NCI-H1436 (cell line): ENCODE data around the gene BANK1.

ENCODE experiments used
- DNase-seq: peaks from one replicate; lab custom pipeline; 2025; lab: John Stamatoyannopoulos, UW

The BANK1 gene

GRCh38 chr4:101960431-101960830 is 169.9 kb downstream of the BANK1 start:
- no peak for DNase-seq

GRCh38 chr4:101961144-101961543 is 170.6 kb downstream of the BANK1 start:
- no peak for DNase-seq

GRCh38 chr4:101967697-101968346 is 177.3 kb downstream of the BANK1 start:
- no peak for DNase-seq

DNA sequence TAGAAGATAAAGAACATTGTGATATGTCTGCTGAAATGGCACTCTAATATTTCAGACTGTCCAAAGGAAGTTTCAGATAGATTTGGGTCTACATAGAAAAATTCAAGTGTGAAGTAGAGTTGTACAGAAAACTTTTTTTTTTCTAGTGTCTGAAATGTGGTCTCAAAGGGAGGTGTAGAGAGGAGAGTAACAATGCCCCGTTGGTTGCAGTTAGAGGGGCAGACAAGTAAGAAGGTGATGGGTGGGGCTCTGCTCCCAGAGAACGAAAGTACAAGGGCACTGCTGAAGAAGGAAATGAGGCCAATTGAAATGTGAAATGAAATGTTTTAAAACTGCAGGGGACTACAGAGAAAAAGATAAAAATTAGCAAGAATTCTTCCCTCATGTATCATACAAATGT is 177.8 kb downstream of the BANK1 start:
- DNase-seq, result no peak

- no peak for DNase-seq
These were observed 179.4 kb downstream of the BANK1 start for GRCh38 chr4:101969965-101970364.

GRCh38 chr4:101970547-101971155 is 180.1 kb downstream of the BANK1 start:
- no peak for DNase-seq

GRCh38 chr4:101972791-101973190 is 182.3 kb downstream of the BANK1 start:
- no peak for DNase-seq

- DNase-seq, result no peak
These were observed 182.8 kb downstream of the BANK1 start for GRCh38 chr4:101973361-101973760.

DNA sequence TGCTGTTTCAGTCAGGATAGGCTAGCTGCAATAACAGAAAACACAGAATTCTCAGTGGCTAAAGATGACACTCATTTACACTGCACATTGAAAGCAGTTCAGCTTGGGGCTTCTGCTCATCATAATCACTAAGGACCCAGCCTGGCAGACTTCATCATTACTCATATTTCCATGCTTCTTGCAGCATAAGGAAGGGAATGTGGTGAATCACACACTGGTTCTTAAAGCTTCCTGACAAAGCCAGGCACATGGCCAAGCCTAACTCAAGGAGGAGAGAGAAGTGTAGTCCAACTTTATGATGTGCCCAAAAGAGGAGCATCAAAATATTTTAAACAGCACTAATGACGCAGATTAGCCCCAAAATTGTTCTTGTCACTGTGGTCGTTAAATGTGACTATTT is 186.5 kb downstream of the BANK1 start:
- no peak for DNase-seq

DNA sequence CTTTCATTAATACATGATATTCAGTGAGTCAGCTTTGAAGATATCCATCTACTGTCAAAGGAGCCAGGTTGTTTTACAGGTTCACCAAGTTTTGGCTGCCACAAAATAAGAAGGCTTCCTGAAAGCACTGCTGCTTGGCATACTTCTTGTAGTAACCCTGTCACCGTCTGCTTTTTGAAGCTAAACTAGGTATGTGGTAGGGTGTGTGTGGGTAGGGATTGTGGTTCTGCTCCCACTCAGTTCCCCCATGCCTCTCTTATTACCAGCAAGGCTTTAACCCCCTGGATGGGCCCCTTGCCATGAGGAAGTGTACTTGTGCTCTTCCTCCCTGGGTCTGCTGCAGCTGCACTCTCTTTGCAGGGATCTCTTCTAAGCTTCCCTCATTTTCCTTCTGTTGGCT is 191.2 kb downstream of the BANK1 start:
- DNase-seq, result no peak

DNA sequence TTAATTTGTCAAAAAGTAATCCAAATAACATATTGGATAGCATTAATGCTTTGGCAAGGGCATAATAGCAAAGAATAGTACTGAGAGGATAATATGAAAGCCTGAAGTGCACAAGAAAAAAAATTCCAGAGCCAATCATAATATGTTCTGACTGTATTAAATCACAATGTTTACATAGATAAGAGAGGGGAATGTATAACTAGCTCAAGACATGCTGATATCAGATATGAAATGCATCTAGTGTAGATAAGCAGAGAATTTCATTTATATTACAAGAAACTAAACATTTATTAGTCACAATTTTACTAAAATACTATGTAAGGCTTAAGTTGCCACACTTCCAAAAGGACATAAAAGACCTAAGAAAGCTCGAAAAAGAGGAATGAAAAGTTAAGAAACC is 193.3 kb downstream of the BANK1 start:
- DNase-seq, result no peak

- DNase-seq, result no peak
These were observed 197.2 kb downstream of the BANK1 start for GRCh38 chr4:101987623-101988243.

DNA sequence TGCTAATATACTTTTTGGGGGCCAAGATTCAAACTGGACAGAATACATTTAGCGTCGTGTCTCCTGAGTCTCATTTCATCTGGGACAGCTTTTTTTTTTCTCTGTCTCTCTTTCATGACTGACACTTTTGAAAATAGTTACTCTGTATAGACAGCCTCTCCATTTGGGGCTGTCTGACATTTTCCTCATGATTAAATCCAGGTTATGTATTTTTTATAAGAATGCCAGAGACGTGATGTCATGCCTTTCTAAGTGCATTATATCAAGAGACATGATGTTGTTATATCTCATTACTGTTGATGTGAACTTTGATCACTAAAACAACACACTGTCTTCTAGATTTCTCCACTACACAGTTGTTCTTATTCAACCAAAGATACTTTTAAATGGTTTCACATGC is 199.0 kb downstream of the BANK1 start:
- DNase-seq, result no peak

GRCh38 chr4:101992446-101992845 is 201.9 kb downstream of the BANK1 start:
- DNase-seq, result no peak

GRCh38 chr4:101993002-101993841 is 202.7 kb downstream of the BANK1 start:
- DNase-seq, result no peak

DNA sequence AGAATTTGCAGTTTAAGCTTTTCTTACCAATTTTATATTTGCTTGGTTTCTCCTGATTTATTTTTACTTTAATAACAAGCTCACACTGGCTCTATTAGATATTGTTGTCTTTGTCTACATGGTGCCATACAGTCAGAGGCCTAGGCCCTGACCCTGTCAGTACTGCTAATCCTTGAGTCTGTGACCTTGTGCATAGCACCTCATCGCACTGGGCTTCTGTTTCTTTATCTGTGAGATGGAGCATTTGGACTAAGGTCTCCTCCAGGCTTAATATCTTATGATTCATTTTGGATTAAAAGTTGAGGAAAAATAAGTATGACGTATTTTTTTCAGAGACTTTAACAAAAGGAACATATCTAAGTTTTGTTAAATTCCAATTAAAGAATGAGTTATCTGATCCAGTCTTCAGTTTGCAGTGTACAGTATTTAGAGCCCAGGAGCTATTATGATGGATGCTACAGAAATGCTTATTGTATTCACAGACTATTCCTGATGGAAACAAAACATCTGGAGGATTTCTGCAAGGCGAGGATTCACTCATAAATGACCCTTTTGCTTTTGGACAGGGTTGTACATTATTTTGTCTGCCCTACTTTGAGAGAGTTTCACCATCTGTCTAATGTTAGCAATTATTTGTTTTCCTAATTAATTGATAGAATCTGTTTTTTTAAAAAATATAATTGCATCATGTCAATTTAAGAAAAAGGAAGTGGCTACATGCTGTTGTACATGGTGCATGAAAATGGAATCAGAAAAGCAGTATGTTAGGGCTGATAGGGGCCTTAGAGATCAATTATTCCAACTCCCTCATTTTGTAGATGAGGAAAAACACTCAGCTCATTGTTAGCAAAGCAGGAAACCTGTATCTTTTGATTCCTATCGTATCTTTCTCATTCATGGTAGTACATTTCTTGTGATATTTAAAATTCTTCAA is 203.6 kb downstream of the BANK1 start:
- DNase-seq, result no peak

DNA sequence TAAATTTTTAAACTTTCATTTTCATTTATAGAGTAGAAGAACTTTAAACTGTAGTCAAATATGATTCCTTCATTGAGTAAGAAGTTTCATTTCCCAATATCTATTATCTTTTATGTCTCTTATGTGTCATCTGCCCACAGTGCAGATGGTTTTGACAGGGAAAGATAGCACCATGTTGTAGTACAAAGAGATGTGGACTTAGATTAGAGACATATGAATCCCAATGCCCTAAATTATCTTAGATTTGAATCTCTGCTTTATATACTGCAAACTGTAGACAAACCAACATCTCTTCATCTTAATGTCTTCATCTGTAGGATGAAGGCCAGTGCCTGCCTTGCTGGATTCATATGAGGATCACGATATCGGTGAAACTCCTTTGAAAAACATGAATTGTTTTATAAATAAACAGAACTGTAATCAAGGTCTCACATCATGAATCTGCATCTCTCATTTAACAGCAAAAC is 217.5 kb downstream of the BANK1 start:
- DNase-seq, result no peak

DNA sequence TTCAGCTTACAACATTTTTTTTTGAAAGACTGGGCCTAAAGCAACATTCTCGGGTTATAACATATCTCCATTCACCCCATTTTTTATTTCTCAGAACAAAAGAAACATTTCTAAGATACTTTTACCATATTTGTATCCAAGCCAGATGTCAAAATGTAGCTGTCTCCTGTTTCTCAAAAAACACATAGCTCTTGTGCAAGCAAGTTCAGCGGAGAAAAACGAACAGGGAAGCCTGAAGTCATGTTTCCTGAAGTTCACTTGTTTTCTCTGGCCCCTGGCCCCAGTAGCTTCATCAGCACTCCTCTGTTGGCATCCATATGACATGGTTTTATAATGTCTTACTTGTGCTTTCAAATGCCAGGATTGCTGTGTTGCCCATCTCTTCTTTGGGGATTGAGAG is 218.2 kb downstream of the BANK1 start:
- DNase-seq, result no peak

GRCh38 chr4:102022343-102022742 is 231.8 kb downstream of the BANK1 start:
- no peak for DNase-seq

DNA sequence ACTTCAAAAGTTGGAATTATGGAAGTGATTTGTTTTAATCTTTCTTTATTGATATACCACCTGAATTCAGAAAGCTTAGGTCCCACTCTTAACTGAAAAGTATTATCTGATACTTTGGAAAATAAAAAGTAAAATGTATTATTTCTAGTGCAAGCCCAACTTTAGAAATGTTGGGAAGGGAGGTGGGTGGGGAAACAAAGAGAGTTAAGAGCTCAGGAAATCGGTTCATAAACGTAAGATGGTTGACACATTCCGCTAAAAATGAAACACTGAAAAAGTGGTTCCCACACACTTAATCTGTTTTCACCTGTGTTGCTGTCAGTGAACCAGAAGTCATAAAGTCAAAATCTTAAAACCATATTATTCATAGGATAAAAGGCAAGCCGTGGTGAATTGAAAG is 237.4 kb downstream of the BANK1 start:
- DNase-seq, result no peak

- DNase-seq, result no peak
These were observed 240.9 kb downstream of the BANK1 start for GRCh38 chr4:102031406-102031805.

GRCh38 chr4:102036016-102036415 is 245.5 kb downstream of the BANK1 start:
- DNase-seq, result no peak
